ENCODE data around the gene C2orf78. TPM values are rescaled to one million over a fixed set of nuclear protein-coding genes. Genes with fewer than 3 reads are reported as not detected.

The C2orf78 gene
- total and polyA plus RNA-seq, 5 experiments from 2014 or later: not detected

DNA sequence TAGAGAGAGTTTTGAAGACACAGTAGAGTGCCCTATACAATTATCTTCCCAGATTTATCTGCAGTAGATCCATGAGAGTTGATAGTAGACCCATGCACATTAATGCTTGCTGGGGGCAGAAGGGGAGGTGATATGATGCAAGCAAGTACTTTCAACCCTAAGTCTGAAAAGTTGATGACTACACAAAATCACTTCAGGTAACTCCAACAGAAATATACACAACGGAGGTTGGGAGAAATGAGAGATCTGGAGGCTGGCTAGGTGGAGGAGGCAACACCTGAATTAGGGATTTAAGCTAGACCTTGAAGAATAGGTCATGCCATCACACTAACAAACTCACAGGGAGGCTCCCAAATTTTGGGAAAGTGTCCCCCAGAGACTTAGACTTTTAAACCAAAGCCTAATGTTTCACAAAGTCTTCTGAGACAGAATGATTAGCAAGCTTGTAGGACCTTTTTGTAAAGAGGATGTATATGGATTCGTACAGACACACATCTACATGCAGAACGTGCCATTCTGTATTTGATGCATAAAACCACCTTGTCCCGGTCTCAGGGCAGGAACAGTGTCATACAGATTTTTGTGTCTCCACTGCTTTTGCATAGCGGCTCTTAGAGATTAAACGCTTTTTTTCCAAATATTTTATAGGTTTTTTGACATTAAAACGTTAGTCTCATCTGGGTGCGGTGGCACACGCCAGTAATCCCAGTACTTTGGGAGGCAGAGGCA lies 43.8 kb downstream of the C2orf78 start:
- no peak for ATAC-seq
- Mint-ChIP-seq H3K36me3 (peaks cover 5 to 21% (median 13%) of the 10 kb centered on the region in 3 donors), H3K27ac (peak overlapping the region in 9 of 10 donors; percentile 42 to 99 (median 93)), H3K27me3 (no peaks in the 10 kb centered on the region), H3K9me3 (peaks cover 0 to 4% (median 0%) of the 10 kb centered on the region in 9 donors), H3K4me1 (peaks cover 37 to 53% (median 50%) of the 10 kb centered on the region in 4 donors), H3K4me3 (peak overlapping the region; percentile 90 to 99 (median 96))
- POLR2A ChIA-PET: interaction anchor here (0.7 to 1.4 kb wide), 12 partner anchors 48 to 627 kb away, joined by 3 to 10 read pairs (median 4); partner anchors contain the start of genes DGUOK, DUSP11, INO80B and MOB1A
- DNase-seq: no peak

DNA sequence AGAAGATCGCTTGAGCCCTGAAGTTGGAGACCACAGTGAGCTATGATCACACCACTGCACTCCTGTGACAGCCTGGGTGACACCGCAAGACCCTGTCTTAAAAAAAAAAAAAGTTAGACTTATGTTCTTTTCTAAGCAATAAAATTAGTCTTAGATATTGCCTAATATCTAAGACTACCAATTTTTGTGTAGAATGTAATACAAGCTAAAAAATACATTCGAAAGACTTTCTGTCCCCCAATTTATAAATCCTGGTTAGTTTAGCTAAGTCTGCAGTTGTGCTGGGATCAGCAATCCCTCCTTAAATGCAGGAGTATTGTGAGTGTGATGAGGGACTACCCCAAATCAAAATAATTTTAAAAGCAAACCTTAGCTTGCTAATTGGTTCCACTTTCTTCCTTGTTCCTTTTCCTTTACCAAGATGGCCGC lies 44.4 kb downstream of the C2orf78 start:
- ATAC-seq (no peak), DNase-seq (no peak)
- Mint-ChIP-seq H3K9me3 (peaks cover 0 to 4% (median 0%) of the 10 kb centered on the region in 9 donors), H3K4me3 (peak overlapping the region; percentile 90 to 99 (median 96)), H3K27ac (peak overlapping the region; percentile 93 to 99 (median 97)), H3K4me1 (peaks cover 37 to 57% (median 52%) of the 10 kb centered on the region in 4 donors), H3K27me3 (no peaks in the 10 kb centered on the region), H3K36me3 (peaks cover 5 to 25% (median 15%) of the 10 kb centered on the region in 3 donors)
- POLR2A ChIA-PET: interaction anchor here (0.7 to 1.4 kb wide), 12 partner anchors 49 to 701 kb away, joined by 3 to 10 read pairs (median 4); partner anchors contain the start of genes AUP1, DGUOK, DUSP11 and HTRA2

GRCh38 chr2:73828818-73829570 lies 45.0 kb downstream of the C2orf78 start, which contains the start of gene STAMBP:
Gene STAMBP (plus strand): TSS chr2:73828961. CDS start chr2:73830857, 1,896 bp downstream.
- Mint-ChIP-seq H3K9me3 (peaks cover 0 to 4% (median 0%) of the 10 kb centered on the region in 9 donors), H3K4me1 (peaks cover 37 to 60% (median 51%) of the 10 kb centered on the region in 4 donors), H3K4me3 (peak within 1 kb of the TSS; percentile 90 to 99 (median 96)), H3K27ac (peak within 1 kb of the TSS; percentile 93 to 99 (median 97)), H3K36me3 (peaks cover 5 to 30% (median 15%) of the 10 kb centered on the region in 3 donors), H3K27me3 (no peaks in the 10 kb centered on the region)
- POLR2A ChIA-PET: interaction anchor here (0.7 to 1.4 kb wide), 12 partner anchors 49 to 701 kb away, joined by 3 to 10 read pairs (median 4); partner anchors contain the start of genes AUP1, DGUOK, DUSP11 and HTRA2
- DNase-seq: peak; percentile 78 to 96 (median 88)
- ATAC-seq: peak; percentile 88 to 94

GRCh38 chr2:73830871-73831401 lies 47.0 kb downstream of the C2orf78 start:
- no peak for ATAC-seq

GRCh38 chr2:73832930-73833329 lies 48.9 kb downstream of the C2orf78 start:
- Mint-ChIP-seq H3K27me3 (no peaks in the 10 kb centered on the region), H3K4me1 (peaks cover 35 to 54% (median 49%) of the 10 kb centered on the region in 4 donors), H3K36me3 (peaks cover 5 to 52% (median 21%) of the 10 kb centered on the region in 3 donors), H3K9me3 (peaks cover 0 to 4% (median 0%) of the 10 kb centered on the region in 9 donors), H3K27ac (peak overlapping the region in 2 of 10 donors; percentile 51 to 84), H3K4me3 (no peak overlapping the region)
- ATAC-seq: no peak
- POLR2A ChIA-PET: interaction anchor here (0.6 kb wide), 1 partner anchor 326 kb away, joined by 4 read pairs; no protein-coding TSS in a partner anchor
- DNase-seq: no peak

More at GRCh38 chr2:73830871-73831401, 47.0 kb downstream of the C2orf78 start:
- Mint-ChIP-seq H3K4me1 (peaks cover 38 to 62% (median 52%) of the 10 kb centered on the region in 4 donors), H3K4me3 (peak overlapping the region in 5 of 10 donors; percentile 1 to 98 (median 60)), H3K27me3 (no peaks in the 10 kb centered on the region), H3K36me3 (peaks cover 5 to 45% (median 21%) of the 10 kb centered on the region in 3 donors), H3K9me3 (peaks cover 0 to 4% (median 0%) of the 10 kb centered on the region in 9 donors), H3K27ac (peak overlapping the region in 9 of 10 donors; percentile 7 to 99 (median 97))
- no peak for DNase-seq
- POLR2A ChIA-PET: no interaction called here

DNA sequence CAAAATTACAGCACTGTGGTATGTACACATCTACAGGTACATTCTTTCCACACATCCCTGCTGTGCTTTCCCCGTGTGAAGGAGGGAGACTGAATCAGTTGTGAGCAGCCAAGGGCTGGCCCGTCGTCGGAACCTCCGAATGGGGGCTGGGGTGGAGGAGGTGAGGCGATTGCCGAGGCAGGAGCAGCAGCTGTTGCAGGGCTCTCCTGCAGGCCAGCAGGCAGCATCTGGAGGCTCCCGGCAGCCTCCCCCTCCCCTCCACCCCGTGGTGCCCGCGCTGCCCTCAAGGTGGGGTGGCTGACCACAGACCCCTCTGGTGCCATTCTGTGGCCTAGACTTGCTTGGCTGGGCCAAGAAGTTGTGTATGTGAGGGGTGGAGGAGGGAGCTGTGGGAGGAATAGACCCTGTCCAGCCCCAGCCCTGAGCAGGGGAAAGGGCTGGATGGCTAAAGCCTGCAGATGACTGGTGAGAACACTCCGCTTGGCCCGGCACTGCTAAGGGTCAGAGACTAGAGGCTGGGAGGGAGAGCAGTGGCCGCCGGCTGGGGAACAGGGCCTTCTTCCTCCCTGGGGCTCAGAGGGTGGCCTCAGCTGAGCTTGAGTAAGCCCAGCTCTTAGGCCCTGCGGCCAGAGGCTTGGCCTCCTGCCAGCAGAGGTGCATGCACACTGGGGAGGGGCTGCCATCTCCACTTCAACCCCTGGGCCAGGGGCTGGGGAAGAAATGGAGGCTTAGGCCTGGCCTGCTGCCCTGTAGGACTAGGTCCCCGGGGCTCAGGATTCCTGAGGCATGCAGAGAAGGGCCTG lies 52.4 kb downstream of the C2orf78 start:
- Mint-ChIP-seq H3K4me3 (no peak overlapping the region), H3K36me3 (peaks cover 5 to 62% (median 17%) of the 10 kb centered on the region in 3 donors), H3K4me1 (peaks cover 21 to 44% (median 34%) of the 10 kb centered on the region in 4 donors), H3K27ac (peak overlapping the region in 2 of 10 donors; percentile 23 to 25), H3K27me3 (no peaks in the 10 kb centered on the region), H3K9me3 (peaks cover 0 to 4% (median 0%) of the 10 kb centered on the region in 9 donors)
- POLR2A ChIA-PET: no interaction called here
- no peak for DNase-seq
- ATAC-seq: no peak

DNA sequence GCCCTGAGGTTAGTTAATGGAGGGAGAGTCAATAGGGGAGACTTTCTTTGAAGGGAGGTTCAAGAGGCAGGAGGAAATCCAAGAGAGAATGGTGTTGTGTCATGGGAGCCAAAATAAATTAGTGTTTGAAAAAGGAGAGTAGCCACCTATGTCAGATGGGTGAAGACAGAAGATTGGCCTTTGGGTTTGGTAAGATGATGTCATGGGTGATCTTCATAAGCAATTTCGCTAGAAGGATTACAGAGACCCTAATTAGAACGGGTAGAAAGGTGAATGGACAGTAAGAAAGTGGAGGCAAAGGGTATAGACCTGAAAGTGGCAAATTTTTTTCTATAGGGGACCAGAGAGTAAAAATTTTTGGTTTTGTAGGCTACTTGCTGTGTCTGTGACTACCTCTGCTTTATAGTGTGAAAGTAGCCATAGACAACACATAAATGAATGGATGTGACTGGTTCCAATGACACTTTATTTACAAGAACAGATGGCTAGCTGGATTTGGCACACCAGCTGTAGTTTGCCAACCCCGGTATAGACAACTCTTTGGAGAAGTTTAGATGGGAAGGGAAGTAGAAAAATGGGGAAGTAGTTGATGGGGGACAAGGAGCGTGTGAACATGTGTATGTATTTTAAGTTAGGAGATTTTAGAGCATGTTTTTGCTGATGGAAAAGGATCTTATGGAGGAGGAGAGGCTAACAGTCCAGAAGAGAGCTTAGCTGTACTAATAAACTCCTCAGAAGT lies 54.0 kb downstream of the C2orf78 start:
- peak overlapping the region in 8 of 10 donors; percentile 1 to 44 (median 11) for H3K27ac Mint-ChIP-seq
- ATAC-seq: no peak
- no peaks in the 10 kb centered on the region for H3K9me3 Mint-ChIP-seq
- H3K4me1 Mint-ChIP-seq: peaks cover 16 to 45% (median 30%) of the 10 kb centered on the region in 4 donors
- no peaks in the 10 kb centered on the region for H3K27me3 Mint-ChIP-seq
- POLR2A ChIA-PET: interaction anchor here (1.5 kb wide), 1 partner anchor 10 kb away, joined by 4 read pairs; no protein-coding TSS in a partner anchor
- H3K4me3 Mint-ChIP-seq: no peak overlapping the region
- no peak for DNase-seq
- peaks cover 0 to 56% (median 6%) of the 10 kb centered on the region in 3 donors for H3K36me3 Mint-ChIP-seq

DNA sequence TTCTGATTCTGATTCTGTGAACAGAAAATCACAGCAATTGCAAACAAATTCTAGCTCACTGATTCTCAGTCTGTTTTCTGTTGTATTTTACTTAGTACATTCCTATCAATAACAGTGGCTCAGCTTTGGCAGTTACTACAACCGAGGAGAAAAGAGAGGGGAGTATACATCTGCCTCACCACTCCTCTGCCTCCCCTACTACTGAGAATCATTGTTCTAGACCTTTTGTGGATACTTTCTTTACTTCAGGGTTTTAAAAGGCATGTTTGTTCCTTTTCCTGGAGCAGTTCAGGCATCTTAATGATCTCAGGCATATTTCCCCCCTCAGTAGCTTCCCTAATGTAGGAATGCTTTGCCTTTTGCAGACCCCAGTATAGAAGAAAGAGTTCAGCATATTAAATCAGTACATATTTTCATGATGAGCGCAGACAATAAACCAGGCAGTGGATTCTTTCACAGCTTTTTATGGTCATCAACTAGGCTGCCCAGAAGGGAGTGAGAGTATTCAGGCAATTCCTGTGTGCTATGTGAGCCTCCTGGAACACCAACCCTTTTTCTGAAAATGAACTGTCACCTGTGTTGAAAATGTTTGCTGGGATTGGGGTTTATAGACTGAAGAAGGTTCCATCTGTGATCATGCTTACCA lies 55.0 kb downstream of the C2orf78 start:
- H3K4me3 Mint-ChIP-seq: no peak overlapping the region
- peak overlapping the region in 3 of 10 donors; percentile 2 to 19 (median 4) for H3K27ac Mint-ChIP-seq

DNA sequence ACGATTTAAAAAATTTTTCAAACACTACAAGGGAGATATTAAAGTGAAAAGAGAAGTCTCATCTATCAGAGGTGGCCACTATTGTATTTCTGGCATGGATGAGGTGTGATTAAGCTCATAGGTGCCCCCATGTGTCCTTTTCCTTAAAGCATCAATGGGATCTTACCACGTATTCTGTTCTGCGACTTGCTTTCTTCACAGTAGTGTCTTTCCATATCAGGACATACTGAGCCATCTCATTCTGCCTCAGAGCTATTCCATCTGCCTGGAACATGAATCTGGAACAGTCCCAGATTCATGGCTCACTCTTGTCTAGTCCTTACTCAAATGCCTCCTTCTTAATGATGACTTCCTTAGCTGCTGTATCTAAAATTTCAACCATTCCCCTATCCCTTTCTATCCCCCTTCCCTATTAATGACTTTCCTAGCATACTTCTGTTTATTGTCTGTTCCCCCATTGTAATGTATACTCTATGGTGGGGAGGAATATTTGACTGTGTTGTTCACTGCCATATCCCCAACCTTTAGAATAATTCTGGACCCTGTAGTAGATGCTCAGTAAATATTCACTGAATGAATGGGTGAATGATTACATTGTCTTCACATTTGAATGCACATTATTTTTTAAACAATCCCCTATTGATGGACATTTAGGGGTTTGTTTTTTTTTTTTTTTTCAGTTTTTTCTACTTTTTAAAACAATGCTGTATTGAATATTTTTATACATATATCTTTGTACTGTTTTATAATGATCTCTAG lies 55.8 kb downstream of the C2orf78 start:
- POLR2A ChIA-PET: interaction anchor here (1.5 kb wide), 1 partner anchor 8 kb away, joined by 4 read pairs; no protein-coding TSS in a partner anchor
- H3K27ac Mint-ChIP-seq: peak overlapping the region in 1 of 10 donors; percentile 76

More for the DNA sequence above, 55.0 kb downstream of the C2orf78 start:
- DNase-seq (no peak), ATAC-seq (no peak)
- Mint-ChIP-seq H3K9me3 (no peaks in the 10 kb centered on the region), H3K27me3 (no peaks in the 10 kb centered on the region), H3K36me3 (peaks cover 0 to 56% (median 6%) of the 10 kb centered on the region in 3 donors), H3K4me1 (peaks cover 16 to 45% (median 28%) of the 10 kb centered on the region in 4 donors)
- POLR2A ChIA-PET: interaction anchor here (1.5 kb wide), 1 partner anchor 9 kb away, joined by 4 read pairs; no protein-coding TSS in a partner anchor

More for the DNA sequence above, 55.8 kb downstream of the C2orf78 start:
- no peaks in the 10 kb centered on the region for H3K27me3 Mint-ChIP-seq
- H3K36me3 Mint-ChIP-seq: peaks cover 0 to 59% (median 10%) of the 10 kb centered on the region in 3 donors
- ATAC-seq (no peak), DNase-seq (no peak)
- peaks cover 12 to 45% (median 27%) of the 10 kb centered on the region in 4 donors for H3K4me1 Mint-ChIP-seq
- H3K9me3 Mint-ChIP-seq: no peaks in the 10 kb centered on the region
- no peak overlapping the region for H3K4me3 Mint-ChIP-seq
